ENCODE measurements around the gene TAMM41. TPM values are rescaled to one million over a fixed set of nuclear protein-coding genes. Genes with fewer than 3 reads are reported as not detected.
A peak's percentile ranks its signal among the peaks of the same experiment; 100 is the strongest.

TAMM41 gene
- total RNA-seq, 1 experiment from 2014 or later: 24.3 TPM

DNA sequence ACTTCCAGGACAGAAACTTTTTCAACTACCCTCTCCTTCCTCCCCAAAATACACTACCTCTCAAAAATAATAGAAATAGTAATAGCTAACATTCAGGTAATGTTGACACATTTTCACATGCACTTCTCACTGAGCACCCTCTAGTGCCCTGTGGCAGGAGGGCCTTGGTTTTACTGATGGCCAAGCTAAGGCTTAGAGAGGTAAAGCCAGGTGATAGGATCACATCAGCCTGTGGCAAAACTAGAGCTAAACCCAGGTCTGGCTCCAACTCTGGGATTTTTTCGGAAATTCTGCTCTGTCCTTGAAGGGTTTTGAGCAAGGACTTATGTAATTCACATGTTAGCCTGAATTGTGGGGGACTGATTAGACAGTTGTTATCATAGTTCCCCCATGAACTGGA is 922 bp upstream of the TAMM41 start:
- TF ChIP-seq, protein P1, sequence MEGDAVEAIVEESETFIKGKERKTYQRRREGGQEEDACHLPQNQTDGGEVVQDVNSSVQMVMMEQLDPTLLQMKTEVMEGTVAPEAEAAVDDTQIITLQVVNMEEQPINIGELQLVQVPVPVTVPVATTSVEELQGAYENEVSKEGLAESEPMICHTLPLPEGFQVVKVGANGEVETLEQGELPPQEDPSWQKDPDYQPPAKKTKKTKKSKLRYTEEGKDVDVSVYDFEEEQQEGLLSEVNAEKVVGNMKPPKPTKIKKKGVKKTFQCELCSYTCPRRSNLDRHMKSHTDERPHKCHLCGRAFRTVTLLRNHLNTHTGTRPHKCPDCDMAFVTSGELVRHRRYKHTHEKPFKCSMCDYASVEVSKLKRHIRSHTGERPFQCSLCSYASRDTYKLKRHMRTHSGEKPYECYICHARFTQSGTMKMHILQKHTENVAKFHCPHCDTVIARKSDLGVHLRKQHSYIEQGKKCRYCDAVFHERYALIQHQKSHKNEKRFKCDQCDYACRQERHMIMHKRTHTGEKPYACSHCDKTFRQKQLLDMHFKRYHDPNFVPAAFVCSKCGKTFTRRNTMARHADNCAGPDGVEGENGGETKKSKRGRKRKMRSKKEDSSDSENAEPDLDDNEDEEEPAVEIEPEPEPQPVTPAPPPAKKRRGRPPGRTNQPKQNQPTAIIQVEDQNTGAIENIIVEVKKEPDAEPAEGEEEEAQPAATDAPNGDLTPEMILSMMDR (conservative IDR thresholded peaks at IDR 0.05): 0 out of 3 replicates have a peak, but pooled peaks have one; percentile 19
- Mint-ChIP-seq H3K27ac (no peak overlapping the region), H3K27me3 (ENCODE audit: low read depth) (peaks cover 28% of the 10 kb centered on the region), H3K4me1 (peaks cover 20 to 21% of the 10 kb centered on the region in 2 experiments), H3K4me3 (peak overlapping the region in 1 of 2 experiments; percentile 100; a peak in 2 of 5 replicates), H3K9me3 (no peaks in the 10 kb centered on the region), H3K36me3 (ENCODE audit: insufficient read depth in 1 of 3, low read depth in 3 of 3) (peaks cover 6 to 19% (median 16%) of the 10 kb centered on the region in 3 experiments; a peak in 6 of 7 replicates)
- Histone ChIP-seq H3K27ac (ENCODE audit: insufficient read length, low read depth, low read length) (no peak overlapping the region), H3K79me1 (ENCODE audit: insufficient read depth, low read depth, low read length, poor library complexity, severe bottlenecking) (no peaks in the 10 kb centered on the region), H2BK15ac (ENCODE audit: low read depth, low read length) (no peak overlapping the region), H2AFZ (ENCODE audit: low read length) (no peak overlapping the region), H3K23ac (ENCODE audit: insufficient read length, low read depth, low read length) (no peak overlapping the region), H2BK12ac (ENCODE audit: insufficient read length, low read depth, low read length) (no peak overlapping the region), H3K18ac (ENCODE audit: insufficient read length, low read depth, low read length) (no peak overlapping the region), H4K8ac (replicated peaks; ENCODE audit: insufficient read length, low read depth, low read length) (no peak overlapping the region), H4K20me1 (ENCODE audit: control insufficient read depth, insufficient read depth, insufficient read length) (no peaks in the 10 kb centered on the region), H3K79me2 (ENCODE audit: insufficient read depth, low read length) (no peaks in the 10 kb centered on the region), H3K4me2 (ENCODE audit: insufficient read depth, insufficient read length, low read length) (no peak overlapping the region), H2BK5ac (ENCODE audit: insufficient read length, low read length) (no peak overlapping the region), H3K27me3 (ENCODE audit: insufficient read depth, low read length) (no peaks in the 10 kb centered on the region; the same call in 1 of the 2 replicates), H4K5ac (ENCODE audit: insufficient read length, low read depth, low read length) (no peak overlapping the region), H3K9ac (ENCODE audit: extremely low read depth, insufficient read length, low read length) (no peak overlapping the region), H3K56ac (ENCODE audit: insufficient read length, low read depth, low read length) (no peak overlapping the region), H2BK20ac (ENCODE audit: low read depth, low read length, poor library complexity, severe bottlenecking) (no peak overlapping the region), H3K4ac (ENCODE audit: low read depth, low read length) (no peak overlapping the region), H3K4me1 (ENCODE audit: insufficient read depth, low read length) (no peaks in the 10 kb centered on the region), H2AK5ac (ENCODE audit: insufficient read length, low read length) (no peak overlapping the region), H3K9me3 (ENCODE audit: control insufficient read depth, low read depth, low read length) (no peaks in the 10 kb centered on the region), H3T11ph (ENCODE audit: low read length) (no peak overlapping the region), H3K23me2 (ENCODE audit: insufficient read length, low read depth, low read length, poor library complexity, severe bottlenecking) (peaks cover 11% of the 10 kb centered on the region), H3K14ac (ENCODE audit: insufficient read depth, low read length) (no peak overlapping the region), H4K91ac (ENCODE audit: insufficient read length, low read depth, low read length) (no peak overlapping the region), H2BK120ac (ENCODE audit: low read depth, low read length, poor library complexity, severe bottlenecking) (no peak overlapping the region)
- DNase-seq: no peak
- no CpG with 5 or more reads among the region's 1 CpG for WGBS (ENCODE audit: extremely low coverage, insufficient read length, low lambda C conversion rate)
